Stimulated activated CD4-positive, alpha-beta T cell treated with anti-CD3 and anti-CD28 coated beads, TNF-alpha, amount 100 ng/mL, for 4 hours (primary cell): ENCODE data around the gene POLR3E.
"Not testable (repeated sequence)": the region's sequence is repeated elsewhere in the genome, so short reads cannot be mapped to it uniquely, and the experiment has no call there.

Experiments
- DNase-seq, 3 experiments: peaks; one replicate each; pipeline ENCODE4 v3.0.0-alpha.2; 2020; ENCODE audit warnings: low read depth in 3 of 3

POLR3E gene

DNA sequence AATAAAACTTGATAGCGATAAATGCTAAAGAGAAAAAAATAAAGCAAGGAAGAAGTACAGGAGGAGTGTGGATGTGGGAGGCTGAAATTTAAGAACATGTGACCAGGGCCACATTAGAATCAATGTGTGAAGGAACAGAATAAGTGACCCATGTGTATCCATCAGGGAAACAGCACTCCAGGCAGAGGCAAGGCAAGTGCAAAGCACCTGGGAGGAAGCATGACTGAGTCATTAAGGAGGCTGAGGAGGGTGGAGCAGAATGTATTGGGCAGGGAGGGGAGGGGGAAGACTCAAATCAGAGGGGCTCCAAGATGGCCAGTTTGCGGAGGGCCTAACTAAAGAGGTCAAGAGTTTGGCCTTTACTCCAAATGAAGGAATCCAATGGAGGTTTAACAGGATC lies 69.2 kb downstream of the POLR3E start:
- DNase-seq = no peak

DNA sequence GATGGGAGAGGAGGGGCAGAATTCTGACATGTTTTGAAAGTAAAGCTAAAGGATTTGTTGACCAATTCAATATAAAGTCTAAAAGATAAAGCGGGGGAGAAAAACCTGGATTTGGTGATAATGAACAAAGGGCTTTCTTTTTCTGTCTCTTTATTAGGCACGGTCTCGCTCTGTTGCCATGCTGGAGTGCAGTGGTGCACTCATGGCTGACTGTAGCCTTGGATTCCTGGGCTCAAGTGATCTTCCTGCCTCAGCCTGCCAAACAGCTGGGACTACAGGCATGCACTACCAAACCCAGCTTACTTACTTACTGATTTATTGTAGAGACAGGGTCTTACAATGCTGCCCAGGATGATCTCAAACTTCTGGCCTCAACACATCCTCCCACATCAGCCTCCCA lies 69.7 kb downstream of the POLR3E start:
- DNase-seq = no peak

DNA sequence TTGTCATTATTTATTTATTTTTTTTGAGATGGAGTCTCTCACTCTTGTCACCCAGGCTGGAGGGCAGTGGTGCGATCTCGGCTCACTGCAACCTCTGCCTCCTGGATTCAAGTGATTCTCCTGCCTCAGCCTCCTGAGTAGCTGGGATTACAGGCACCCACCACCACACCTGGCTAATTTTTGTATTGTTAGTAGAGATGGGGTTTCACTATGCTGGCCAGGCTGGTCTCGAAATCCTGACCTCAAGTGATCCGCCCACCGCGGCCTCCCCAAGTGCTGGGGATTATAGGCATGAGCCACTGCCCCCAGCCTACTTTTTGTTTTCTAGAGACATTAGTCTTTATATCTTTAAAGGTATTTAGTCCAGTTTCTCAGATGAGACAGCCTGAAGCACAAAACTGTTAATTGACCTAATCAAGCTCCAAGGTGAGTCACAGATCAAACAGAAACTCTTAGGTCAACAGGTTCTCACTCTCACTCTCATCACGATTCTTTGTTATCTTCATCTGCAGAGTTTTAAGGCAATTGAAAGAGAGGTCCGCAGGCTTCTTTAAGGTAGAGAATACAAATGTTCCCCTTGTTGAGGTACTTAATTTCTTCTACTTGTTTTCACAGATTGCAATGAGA lies 71.1 kb downstream of the POLR3E start:
- not testable (repeated sequence) for DNase-seq

DNA sequence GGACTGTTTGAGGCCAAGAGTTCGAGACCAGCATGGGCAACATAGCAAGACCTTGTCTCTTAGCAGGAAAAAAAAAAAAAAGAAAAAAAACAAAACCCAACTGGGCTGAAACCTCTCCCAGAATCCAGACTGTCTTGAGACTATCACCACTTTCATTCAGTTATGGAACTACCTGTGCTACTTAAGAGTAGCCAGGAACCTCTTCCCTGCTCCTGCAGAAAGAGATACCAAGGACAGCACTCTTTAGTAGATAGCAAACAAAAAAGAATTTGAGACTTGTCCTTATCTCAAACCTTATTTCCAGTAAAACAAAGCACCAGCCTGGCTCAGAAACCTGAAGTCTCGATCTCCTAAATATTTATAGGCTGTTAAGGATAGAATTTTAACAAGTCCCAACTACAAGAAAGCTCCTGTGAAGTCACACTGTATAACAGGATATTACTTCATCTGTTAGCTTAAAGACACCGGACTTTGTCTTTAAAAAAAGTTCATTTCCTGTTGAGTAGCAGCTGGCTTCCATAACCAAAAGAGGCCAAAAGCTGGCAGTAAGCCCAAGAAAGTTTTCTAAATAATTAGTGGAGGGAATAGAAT lies 72.1 kb downstream of the POLR3E start:
- no peak for DNase-seq

DNA sequence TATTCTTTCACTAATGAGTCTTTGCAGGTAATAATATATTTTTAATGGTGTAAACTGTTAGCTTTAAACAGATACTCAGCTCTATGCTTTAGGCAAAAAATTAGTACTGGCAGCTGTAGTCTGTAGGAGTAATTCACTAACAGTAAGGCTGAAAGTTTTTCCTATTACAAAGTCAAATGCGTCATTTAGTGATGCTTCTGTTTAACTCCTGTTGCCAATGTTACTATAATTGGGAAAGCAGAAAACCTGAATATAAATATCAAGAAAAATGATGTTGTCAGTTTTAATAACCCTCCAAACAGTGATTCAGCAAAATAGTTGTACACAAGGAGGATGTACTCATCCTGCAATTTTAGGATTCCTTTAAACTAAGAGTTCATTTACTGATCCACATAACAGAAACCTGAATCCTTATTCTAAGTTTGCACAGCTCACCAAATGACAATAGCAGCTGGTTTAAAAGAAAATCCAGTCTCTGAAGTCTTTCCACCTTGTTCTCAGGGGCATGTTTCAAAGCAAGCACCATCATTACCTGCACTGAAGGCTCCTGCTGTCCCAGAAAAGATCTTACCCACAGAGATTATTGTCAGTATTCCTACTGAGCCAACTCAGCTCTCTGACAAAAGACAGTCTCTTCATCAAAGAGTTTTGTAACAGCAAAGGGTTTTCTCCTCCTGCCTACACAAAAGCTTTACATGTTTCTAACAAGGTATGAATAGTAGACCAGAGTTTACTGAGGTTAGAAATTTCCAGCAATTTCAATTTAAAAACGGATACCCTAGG lies 73.0 kb downstream of the POLR3E start:
- no peak for DNase-seq

DNA sequence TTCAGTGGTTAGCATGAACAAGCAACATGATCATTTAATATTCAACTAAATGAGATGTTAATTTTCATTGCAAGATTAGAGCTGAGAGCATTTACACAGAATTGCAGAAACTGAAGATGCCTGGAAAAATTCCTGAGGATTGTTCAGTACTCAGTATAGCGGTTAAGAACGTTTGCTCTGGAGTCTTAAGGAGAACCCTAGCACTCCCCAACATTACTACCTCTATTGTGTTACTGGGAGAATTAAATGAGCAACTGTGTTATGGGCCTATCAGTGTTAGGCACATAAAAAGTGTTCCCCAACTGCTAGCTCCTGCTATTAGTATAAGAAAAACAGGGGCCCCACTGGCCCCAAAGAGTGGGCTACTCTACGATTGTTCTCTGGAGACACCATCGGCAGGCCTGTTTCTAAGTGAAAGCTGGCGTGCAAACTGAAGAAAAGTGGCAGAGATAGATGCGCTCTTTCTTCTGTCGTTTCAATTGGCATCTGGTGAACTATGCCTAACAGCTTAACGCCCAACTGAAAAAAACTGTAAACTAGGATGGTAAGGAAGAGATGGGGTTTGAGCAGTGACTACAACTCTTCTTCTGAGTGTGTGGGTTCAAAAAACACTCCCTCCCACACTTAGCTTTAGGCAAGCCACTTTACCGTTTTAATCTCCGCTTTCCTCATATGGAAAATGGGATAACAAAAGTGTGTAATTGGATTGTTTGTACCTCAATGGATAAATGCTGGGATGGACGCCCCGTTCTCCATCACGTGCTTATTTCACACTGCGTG lies 75.9 kb downstream of the POLR3E start:
- DNase-seq = no peak

DNA sequence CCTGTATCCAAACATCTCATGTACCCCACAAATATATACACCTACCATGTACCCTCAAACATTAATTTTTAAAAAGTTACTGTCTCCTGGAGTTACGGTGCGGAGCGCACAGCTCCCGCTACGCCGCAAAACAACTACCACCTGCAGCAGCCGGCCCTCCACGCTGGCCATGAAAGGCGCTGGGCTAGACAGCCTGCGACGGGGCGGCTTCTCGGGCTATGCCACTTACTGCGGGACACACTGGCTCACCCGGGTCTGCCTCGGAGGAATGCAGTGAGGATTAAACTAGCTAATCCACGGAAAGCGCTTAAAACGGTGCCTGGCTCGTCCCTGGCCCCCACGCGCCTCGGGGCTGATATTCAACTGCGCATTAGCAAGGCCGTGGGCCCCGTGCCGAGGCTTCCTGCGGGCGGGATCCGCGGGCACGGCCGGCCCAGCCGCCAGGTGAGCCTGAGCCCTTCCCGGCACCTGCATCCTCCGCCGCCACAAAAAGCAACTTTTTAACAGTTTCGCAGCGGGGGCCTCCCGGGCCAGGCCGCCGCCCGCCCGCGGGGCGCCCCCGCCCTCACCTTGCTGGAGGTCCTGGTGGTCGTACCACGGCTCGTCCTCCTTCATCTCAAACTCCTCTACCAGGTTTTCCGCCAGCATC lies 76.6 kb downstream of the POLR3E start:
- DNase-seq = peak in 2 of 3 experiments; percentile 10 to 27

DNA sequence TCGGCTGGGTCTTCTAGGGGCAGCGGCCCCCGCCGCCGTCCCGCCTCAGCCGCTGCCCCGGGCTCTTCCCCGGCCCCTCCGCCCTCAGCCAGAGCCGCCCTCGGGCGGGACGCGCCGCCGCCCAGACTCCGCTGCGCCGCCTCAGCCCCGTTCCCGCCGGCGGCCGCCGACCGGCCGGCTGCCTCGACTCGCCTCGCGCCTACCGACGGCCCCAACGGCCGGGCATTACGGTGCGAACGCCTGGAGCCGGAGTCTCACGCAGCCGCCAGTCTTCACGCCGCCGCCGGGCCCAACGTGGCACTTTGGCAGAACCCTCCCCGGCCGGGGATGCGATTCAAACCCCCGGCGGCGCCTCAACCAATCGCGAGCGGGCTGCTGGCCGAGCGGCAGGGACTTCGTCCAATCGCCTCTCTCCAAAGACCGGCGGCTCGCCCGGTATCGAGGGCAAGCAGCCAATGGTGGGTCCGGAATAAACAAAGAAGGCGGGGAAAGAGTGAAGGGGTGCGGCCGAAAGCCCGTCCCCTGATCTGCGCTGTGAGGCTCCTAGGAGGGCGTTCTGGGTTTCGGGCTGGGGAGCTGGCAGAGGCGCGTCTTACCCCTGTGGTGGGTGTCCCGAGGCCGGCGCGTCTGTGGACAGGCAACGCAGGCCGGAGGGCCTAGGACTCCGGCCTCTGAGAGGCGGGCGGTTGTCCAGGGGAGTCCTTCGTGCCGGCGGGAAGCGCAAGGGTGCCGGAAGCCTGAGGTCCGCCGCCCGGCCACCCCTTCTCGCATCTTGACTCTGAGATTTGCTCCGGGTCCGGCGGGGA lies 77.3 kb downstream of the POLR3E start, which contains the start of gene CDR2:
Gene CDR2 (minus strand): TSS at position 309 of the 806 bp plus-strand sequence. CDS start 310 bp downstream, outside the sequence.
- DNase-seq = peak; percentile 92 to 97 (median 96)

DNA sequence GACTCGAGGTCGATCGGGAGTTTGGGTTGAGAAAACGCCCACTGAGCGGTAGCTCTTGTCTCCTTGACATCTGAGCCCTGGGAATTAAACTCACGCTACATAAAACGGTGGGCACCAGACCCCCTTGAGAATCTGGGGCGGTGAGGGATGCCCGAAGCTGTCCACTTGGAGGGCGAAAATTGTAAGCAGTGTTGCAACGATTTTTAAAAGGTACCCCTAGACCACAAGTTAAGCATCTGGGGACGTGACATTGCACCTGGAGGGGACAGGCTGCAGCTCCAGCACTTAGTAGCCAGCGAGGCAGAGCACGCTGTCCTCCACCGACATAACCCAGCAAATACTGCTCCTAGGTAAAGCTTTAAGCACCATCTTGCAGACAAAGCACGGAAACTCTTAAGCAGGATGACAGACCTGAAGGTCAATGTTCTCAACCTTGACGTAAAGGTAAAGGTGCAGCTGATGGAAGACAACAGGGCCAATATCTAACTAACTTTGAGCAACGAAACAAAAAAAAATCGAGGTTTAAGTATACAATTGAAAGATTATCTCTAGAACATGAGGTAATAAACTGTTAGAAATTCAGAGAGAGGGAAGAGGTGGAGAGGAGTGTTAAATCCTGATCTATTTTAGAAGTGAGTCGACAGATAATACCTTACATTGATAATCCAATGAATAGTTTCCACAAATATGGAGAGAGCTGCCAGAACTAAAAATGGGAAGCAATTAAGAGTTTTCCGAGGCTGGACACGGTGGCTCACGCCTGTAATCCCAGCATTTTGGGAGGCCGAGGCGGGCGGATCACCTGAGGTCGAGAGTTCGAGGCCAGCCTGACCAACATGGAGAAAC lies 78.1 kb downstream of the POLR3E start:
- DNase-seq = no peak

DNA sequence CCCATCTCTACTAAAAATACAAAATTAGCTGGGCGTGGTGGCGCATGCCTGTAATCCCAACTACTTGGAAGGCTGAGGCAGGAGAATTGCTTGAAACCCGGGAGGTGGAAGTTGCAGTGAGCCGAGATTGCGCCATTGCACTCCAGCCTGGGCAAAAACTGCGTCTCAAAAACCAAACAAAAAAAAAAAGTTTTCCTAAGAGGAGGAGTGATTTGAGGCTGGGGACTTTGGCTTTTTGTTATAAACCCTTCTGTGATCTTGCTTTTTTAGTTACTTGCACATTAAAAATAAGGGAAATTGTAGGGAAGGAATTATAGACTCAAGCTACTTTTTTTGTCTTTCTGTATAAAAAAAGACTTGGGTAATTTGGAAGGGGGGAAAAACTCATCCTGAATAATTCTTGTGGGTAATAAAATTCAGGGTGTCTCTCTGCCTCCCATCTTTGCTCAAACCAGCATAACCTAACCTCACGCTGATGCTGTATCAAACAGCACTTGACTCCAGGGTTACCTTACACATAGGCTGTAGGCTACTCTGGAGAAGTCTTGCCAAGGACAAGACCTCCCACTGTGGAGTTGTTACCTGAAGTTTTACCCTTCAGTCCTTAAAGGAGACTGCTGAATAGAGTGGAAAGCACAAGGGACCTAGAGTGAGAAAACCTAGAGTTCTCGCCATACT lies 78.9 kb downstream of the POLR3E start:
- no peak for DNase-seq

DNA sequence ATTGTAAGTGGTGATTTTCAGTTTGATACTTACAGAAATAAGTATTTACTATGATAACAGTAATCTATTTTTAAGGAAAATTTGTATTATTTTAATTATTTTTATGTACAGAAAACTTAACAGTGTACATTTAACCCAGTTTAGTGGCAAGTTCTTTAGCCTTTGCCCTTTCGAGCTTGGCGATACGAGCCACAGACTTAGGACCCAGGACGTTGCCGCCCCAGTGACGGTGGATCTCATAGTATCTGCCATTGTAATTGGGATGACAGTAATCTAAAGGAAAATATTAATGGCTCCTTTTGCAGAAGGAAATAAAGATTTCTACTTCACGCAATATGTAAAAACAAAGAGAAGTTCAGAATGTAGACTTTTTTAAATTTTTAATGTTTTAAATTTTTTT lies 82.4 kb downstream of the POLR3E start:
- no peak for DNase-seq

DNA sequence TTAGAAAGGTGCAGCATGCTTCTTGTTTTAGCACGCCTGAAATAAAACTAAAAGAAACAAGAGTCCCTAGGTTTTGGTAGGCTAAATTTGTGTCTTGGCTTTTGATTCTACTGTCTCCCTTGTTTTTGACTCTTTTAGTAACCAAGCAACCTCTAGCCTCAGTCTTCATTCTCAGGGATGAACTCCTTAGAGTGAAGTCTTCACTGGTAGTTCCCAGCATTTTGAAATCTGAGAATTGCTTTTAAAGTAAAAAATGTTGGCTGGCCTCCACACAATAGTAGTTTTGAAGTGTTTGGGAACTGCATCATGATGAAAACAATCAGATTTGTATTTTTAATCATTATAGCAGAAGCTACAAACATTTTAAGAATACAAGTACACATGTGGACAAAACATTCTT lies 83.3 kb downstream of the POLR3E start:
- DNase-seq = no peak

DNA sequence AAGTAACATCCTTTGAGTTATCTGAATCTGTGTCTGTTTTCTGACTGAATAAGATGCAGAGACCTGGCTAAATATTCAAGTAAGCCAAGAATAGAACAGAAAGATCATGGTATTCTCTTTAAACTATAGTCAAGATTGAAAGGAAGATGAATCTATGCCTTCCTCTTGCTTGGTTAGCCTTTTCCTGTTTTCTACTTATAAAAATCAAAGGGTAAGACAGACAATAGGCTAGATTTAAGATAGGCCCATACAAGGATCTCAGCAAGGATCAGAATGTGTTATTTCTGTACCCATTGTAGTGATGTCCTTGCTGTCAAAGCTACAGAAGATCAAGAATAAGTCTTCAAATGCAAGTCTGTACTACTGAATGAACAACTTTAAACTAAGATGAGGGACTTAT lies 84.2 kb downstream of the POLR3E start:
- DNase-seq = no peak

DNA sequence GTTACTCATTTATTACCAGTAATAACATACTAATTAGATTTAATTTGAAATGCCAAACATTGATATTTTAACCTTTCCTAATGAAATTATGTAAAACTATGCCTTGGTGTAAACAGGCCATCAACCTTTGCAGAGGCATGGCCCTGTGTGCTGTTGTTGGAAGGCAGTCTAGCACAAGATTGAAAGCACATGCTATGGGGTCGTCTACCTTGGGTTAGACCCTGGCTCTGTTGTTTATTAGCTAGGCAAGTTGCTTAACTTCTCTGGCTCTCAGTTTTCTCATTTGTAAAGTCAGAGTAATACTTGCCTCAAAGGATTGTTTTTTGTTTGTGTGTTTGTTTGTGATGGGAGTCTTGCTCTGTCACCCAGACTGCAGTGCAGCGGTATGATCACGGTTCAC lies 86.6 kb downstream of the POLR3E start:
- DNase-seq = no peak
